IMR-90 (cell line): ENCODE data around the gene DHCR7. TPM values are rescaled to one million over a fixed set of nuclear protein-coding genes. Genes with fewer than 3 reads are reported as not detected.

Experiments
- ATAC-seq: fragments of 200-7000 bp; cut with Tn5 transposase; 2 replicates; pipeline ENCODE4 v1.9.1; 2020; ENCODE audit warnings: low read depth, mild to moderate bottlenecking, moderate library complexity
- BruUV-seq: library from RNA; stranded (reverse); fragments of 400-500 nt; replicated peaks from 2 replicates; lab custom pipeline; 2021; lab: Mats Ljungman, UMichigan
- CTCF ChIA-PET: fragments of 300-600 bp; formaldehyde crosslinking; extraction: SDS; loops from one replicate; lab custom pipeline; 2021; ENCODE audit warnings: antibody characterized with exemption; lab: Yijun Ruan, JAX
- POLR2A ChIA-PET: fragments of 300-600 bp; sonication (Branson Sonifier 250); formaldehyde crosslinking; loops from one replicate; lab custom pipeline; 2022; ENCODE audit warnings: antibody characterized with exemption; ENCODE audit not compliant: unreplicated experiment; lab: Charles Lee
- DNase-seq: peaks from one replicate; pipeline ENCODE4 v3.0.0; 2013
- H2AFZ ChIP-seq: replicated peaks from 2 replicates; pipeline ENCODE3; 2013; ENCODE audit warnings: low read length, mild to moderate bottlenecking; ENCODE audit not compliant: poor library complexity
- H2AK5ac ChIP-seq: 2 replicates; pipeline ENCODE4 v1.6.1; 2013; ENCODE audit warnings: low read depth, low read length, inconsistent platforms
- H2AK9ac ChIP-seq: replicated peaks from 2 replicates; pipeline ENCODE3; 2013; ENCODE audit warnings: mild to moderate bottlenecking, low read depth, low read length, moderate library complexity; ENCODE audit not compliant: poor library complexity
- H2BK120ac ChIP-seq: 2 replicates; pipeline ENCODE4 v1.6.1; 2013; ENCODE audit warnings: low read depth, low read length, inconsistent platforms
- H2BK15ac ChIP-seq: 3 replicates; pipeline ENCODE4 v1.6.1; 2013; ENCODE audit warnings: low read depth, low read length, inconsistent platforms
- H2BK20ac ChIP-seq: 2 replicates; pipeline ENCODE4 v1.6.1; 2013; ENCODE audit warnings: low read depth, mild to moderate bottlenecking, inconsistent platforms, low read length, moderate library complexity
- H2BK5ac ChIP-seq: 2 replicates; pipeline ENCODE4 v1.6.1; 2013; ENCODE audit warnings: mild to moderate bottlenecking, low read depth, low read length, inconsistent platforms; ENCODE audit not compliant: poor library complexity, severe bottlenecking
- H3K14ac ChIP-seq: replicated peaks from 2 replicates; pipeline ENCODE4 v1.6.1; 2013; ENCODE audit warnings: low read depth, low read length, inconsistent platforms
- H3K18ac ChIP-seq: 2 replicates; pipeline ENCODE4 v1.6.1; 2013; ENCODE audit warnings: low read depth, low read length, control low read depth
- H3K23ac ChIP-seq: 2 replicates; pipeline ENCODE4 v1.6.1; 2013; ENCODE audit warnings: low read depth, low read length, inconsistent platforms
- H3K27ac ChIP-seq: 2 replicates; pipeline ENCODE4 v1.5.1; 2013; ENCODE audit warnings: mild to moderate bottlenecking, control low read depth, low read length; ENCODE audit not compliant: insufficient read depth
- H3K27me3 ChIP-seq: 2 replicates; pipeline ENCODE4 v1.6.1; 2013; ENCODE audit warnings: low read length; ENCODE audit not compliant: control insufficient read depth, insufficient read depth
- H3K36me3 ChIP-seq: 2 replicates; pipeline ENCODE4 v1.6.1; 2013; ENCODE audit warnings: low read length, mixed read lengths; ENCODE audit not compliant: control insufficient read depth, insufficient read depth
- H3K4ac ChIP-seq: 2 replicates; pipeline ENCODE4 v1.6.1; 2013; ENCODE audit warnings: low read depth, low read length, inconsistent platforms
- H3K4me1 ChIP-seq: 2 replicates; pipeline ENCODE4 v1.6.1; 2013; ENCODE audit warnings: low read length, mixed read lengths; ENCODE audit not compliant: control insufficient read depth, insufficient read depth
- H3K4me2 ChIP-seq: 2 replicates; pipeline ENCODE4 v1.6.1; 2013; ENCODE audit warnings: low read depth, mild to moderate bottlenecking, control low read depth, low read length, moderate library complexity
- H3K4me3 ChIP-seq: 2 replicates; pipeline ENCODE4 v1.5.1; 2013; ENCODE audit warnings: low read depth, mild to moderate bottlenecking, control low read depth, low read length, moderate library complexity; ENCODE audit not compliant: insufficient read depth
- H3K56ac ChIP-seq: 2 replicates; pipeline ENCODE4 v1.6.1; 2013; ENCODE audit warnings: low read length, inconsistent platforms; ENCODE audit not compliant: insufficient read depth; ENCODE audit errors: extremely low read depth
- H3K79me1 ChIP-seq, 2 experiments: 2 replicates each; pipeline ENCODE4 v1.6.1; 2013; ENCODE audit warnings: low read length in 2 of 2, inconsistent platforms in 1 of 2, low read depth in 1 of 2
- H3K9ac ChIP-seq: 2 replicates; pipeline ENCODE4 v1.6.1; 2013; ENCODE audit warnings: low read depth, low read length, control low read depth
- H3K9me1 ChIP-seq: 2 replicates; pipeline ENCODE4 v1.6.1; 2013; ENCODE audit warnings: low read length, inconsistent platforms; ENCODE audit not compliant: insufficient read depth
- H3K9me3 ChIP-seq: 2 replicates; pipeline ENCODE4 v1.6.1; 2013; ENCODE audit warnings: low read length; ENCODE audit not compliant: control insufficient read depth, insufficient read depth
- H4K20me1 ChIP-seq: 2 replicates; pipeline ENCODE4 v1.6.1; 2013; ENCODE audit warnings: low read length, inconsistent platforms; ENCODE audit not compliant: insufficient read depth
- H4K5ac ChIP-seq: 2 replicates; pipeline ENCODE4 v1.6.1; 2013; ENCODE audit warnings: mild to moderate bottlenecking, low read depth, low read length, control low read depth
- H4K8ac ChIP-seq, 2 experiments: 2 replicates each; pipeline ENCODE4 v1.6.1; 2013; ENCODE audit warnings: low read depth in 2 of 2, low read length in 2 of 2, control low read depth in 1 of 2, inconsistent platforms in 1 of 2
- H4K91ac ChIP-seq: 2 replicates; pipeline ENCODE4 v1.6.1; 2013; ENCODE audit warnings: low read depth, low read length, inconsistent platforms; ENCODE audit not compliant: insufficient read depth
- BHLHE40 ChIP-seq: fragments of 150-350 bp; IDR thresholded peaks from 2 replicates; pipeline ENCODE4 v1.6.1; 2016; ENCODE audit warnings: mild to moderate bottlenecking, low read depth, low read length
- CHD1 ChIP-seq: IDR thresholded peaks from 2 replicates; pipeline ENCODE4 v1.6.1; 2012; ENCODE audit warnings: low read depth, low read length, improper control_type of control experiment
- CTCF ChIP-seq: conservative IDR thresholded peaks from 2 replicates; pipeline ENCODE4 v1.5.1; 2012; ENCODE audit warnings: mild to moderate bottlenecking, low read depth, low read length, improper control_type of control experiment
- MAZ ChIP-seq: IDR thresholded peaks from 2 replicates; pipeline ENCODE4 v1.6.1; 2012; ENCODE audit warnings: low read depth, mild to moderate bottlenecking, low read length, improper control_type of control experiment, moderate library complexity, borderline replicate concordance
- MXI1 ChIP-seq: IDR thresholded peaks from 2 replicates; pipeline ENCODE4 v1.6.1; 2012; ENCODE audit warnings: low read depth, mild to moderate bottlenecking, low read length, moderate library complexity, borderline replicate concordance
- NFE2L2 ChIP-seq: fragments of 150-350 bp; IDR thresholded peaks from 2 replicates; pipeline ENCODE4 v1.6.1; 2016; ENCODE audit warnings: low read depth, mild to moderate bottlenecking, low read length
- POLR2A ChIP-seq: IDR thresholded peaks from 2 replicates; pipeline ENCODE4 v1.6.1; 2012; ENCODE audit warnings: mild to moderate bottlenecking, low read depth, low read length
- RAD21 ChIP-seq: IDR thresholded peaks from 2 replicates; pipeline ENCODE4 v1.6.1; 2012; ENCODE audit warnings: low read length, improper control_type of control experiment
- RCOR1 ChIP-seq: IDR thresholded peaks from 2 replicates; pipeline ENCODE4 v1.6.1; 2012; ENCODE audit warnings: mild to moderate bottlenecking, low read length, improper control_type of control experiment; ENCODE audit not compliant: insufficient replicate concordance
- RFX5 ChIP-seq: IDR thresholded peaks from 2 replicates; pipeline ENCODE4 v1.8.0; 2012; ENCODE audit warnings: low read depth, mild to moderate bottlenecking, low read length, moderate library complexity
- SMC3 ChIP-seq: fragments of 150-350 bp; IDR thresholded peaks from 2 replicates; pipeline ENCODE4 v1.6.1; 2016; ENCODE audit warnings: low read depth, mild to moderate bottlenecking, antibody characterized with exemption, low read length, moderate library complexity
- WGBS, 2 experiments: methylation state at CpG; one replicate each; pipeline versions ENCODE4 v1.1.5 to v1.1.7; 2013; ENCODE audit warnings: missing lambda C conversion rate in 2 of 2; ENCODE audit not compliant: insufficient read length in 1 of 2; ENCODE audit errors: extremely low coverage in 2 of 2; 5-methylcytosine and 5-hydroxymethylcytosine counted together
- dilution Hi-C: fragments of 300-500 bp; cut with HindIII; formaldehyde crosslinking; loops from one replicate; pipeline ENCODE4 v1.14.3; 2018; ENCODE audit warnings: low sequenced_read_pairs; ENCODE audit not compliant: unreplicated experiment
- in situ Hi-C: fragments of 300-500 bp; cut with MboI; formaldehyde crosslinking; loops from 3 replicates; pipeline ENCODE4 v1.14.3; 2019; ENCODE audit warnings: low sequenced_read_pairs, inconsistent platforms, mixed read lengths
- intact Hi-C: fragments of 100-400 bp; cut with micrococcal nuclease; formaldehyde crosslinking; loops from 2 replicates; pipeline ENCODE4 v1.10.0; 2022
- polyA plus RNA-seq, 3 experiments: library from polyadenylated mRNA; depleted of rRNA; stranded (reverse); fragments of >200 nt; gene quantifications; 2 replicates each; pipeline ENCODE4 v1.2.3, GENCODE V29; 2012; ENCODE audit warnings: low replicate concordance in 1 of 3
- total RNA-seq: library from RNA; depleted of rRNA; stranded (reverse); fragments of >200 nt; gene quantifications from 2 replicates; pipeline ENCODE4 v1.2.3, GENCODE V29; 2012

DHCR7 gene
- total and polyA plus RNA-seq, 2 of the 4 experiments (the other 2 are of a cell fraction): 22.0 to 43.3 TPM

GRCh38 chr11:71456831-71457230, 8.6 kb upstream of the DHCR7 start:
- Histone ChIP-seq H2AFZ (no peak overlapping the region), H3K23ac (no peak overlapping the region), H3K4me2 (no peak overlapping the region), H3K27ac (no peak overlapping the region), H2BK20ac (no peak overlapping the region), H2AK9ac (no peak overlapping the region), H3K9ac (no peak overlapping the region), H4K5ac (no peak overlapping the region), H4K20me1 (peaks cover 9% of the 10 kb centered on the region; the same call in 1 of the 2 replicates), H3K4ac (no peak overlapping the region), H3K4me1 (peaks cover 3% of the 10 kb centered on the region; the same call in 1 of the 2 replicates), H3K9me3 (no peaks in the 10 kb centered on the region), H3K18ac (no peak overlapping the region), H3K56ac (no peak overlapping the region), H4K8ac (no peak overlapping the region), H3K4me3 (no peak overlapping the region), H2AK5ac (no peak overlapping the region), H3K36me3 (peaks cover 51% of the 10 kb centered on the region), H3K9me1 (no peaks in the 10 kb centered on the region; the same call in 1 of the 2 replicates), H2BK5ac (no peak overlapping the region), H3K27me3 (no peaks in the 10 kb centered on the region), H2BK15ac (no peak overlapping the region), H4K91ac (no peak overlapping the region), H3K14ac (no peak overlapping the region), H2BK120ac (no peak overlapping the region), H3K79me1 (peaks cover 29 to 41% of the 10 kb centered on the region in 2 experiments)
- TF ChIP-seq RCOR1 (no peak), POLR2A (no peak), RFX5 (no peak), BHLHE40 (no peak), SMC3 (no peak), RAD21 (no peak), MAZ (no peak), CTCF (no peak), CHD1 (no peak), NFE2L2 (no peak), MXI1 (no peak)
- 98% methylated on average over 8 of the region's 10 CpGs; no CpG with 5 or more reads in 1 of the 2 experiments for WGBS, 2 experiments
- ChIA-PET POLR2A (no interaction called here), CTCF (no interaction called here)
- dilution Hi-C loops: no loop called here
- BruUV-seq: no TSS peak
- ATAC-seq: no peak
- in situ Hi-C loops: no loop called here
- DNase-seq: no peak
- intact Hi-C loops: no loop called here
